Measurements from ENCODE around the gene ZDHHC11.
"Not testable (repeated sequence)": the region's sequence is repeated elsewhere in the genome, so short reads cannot be mapped to it uniquely, and the experiment has no call there.

The ZDHHC11 gene

DNA sequence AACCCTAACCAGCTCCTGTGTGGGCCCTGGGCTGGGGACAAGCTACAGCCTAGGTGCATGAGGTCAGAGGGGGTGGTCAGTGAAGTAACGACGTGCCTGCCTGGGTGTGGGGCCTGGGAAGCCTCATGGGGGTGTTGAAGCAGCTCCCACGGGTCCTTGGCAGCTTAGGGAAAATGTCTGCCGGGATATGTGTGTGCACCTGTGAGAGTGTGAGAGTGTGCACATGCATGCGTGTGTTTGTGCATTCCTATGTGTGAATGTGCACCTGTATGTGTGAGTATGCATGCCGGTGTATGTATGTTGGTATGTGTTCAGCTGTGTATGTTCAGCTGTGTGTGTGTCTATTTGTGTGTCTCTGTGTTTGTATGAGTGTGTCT lies 62.9 kb downstream of the ZDHHC11 start:
- POLR2A ChIA-PET (ENCODE audit: low non-redundant PET); CTCF ChIA-PET; H3K27ac ChIP-seq; DNase-seq (ENCODE audit: low spot score): not testable (repeated sequence)

DNA sequence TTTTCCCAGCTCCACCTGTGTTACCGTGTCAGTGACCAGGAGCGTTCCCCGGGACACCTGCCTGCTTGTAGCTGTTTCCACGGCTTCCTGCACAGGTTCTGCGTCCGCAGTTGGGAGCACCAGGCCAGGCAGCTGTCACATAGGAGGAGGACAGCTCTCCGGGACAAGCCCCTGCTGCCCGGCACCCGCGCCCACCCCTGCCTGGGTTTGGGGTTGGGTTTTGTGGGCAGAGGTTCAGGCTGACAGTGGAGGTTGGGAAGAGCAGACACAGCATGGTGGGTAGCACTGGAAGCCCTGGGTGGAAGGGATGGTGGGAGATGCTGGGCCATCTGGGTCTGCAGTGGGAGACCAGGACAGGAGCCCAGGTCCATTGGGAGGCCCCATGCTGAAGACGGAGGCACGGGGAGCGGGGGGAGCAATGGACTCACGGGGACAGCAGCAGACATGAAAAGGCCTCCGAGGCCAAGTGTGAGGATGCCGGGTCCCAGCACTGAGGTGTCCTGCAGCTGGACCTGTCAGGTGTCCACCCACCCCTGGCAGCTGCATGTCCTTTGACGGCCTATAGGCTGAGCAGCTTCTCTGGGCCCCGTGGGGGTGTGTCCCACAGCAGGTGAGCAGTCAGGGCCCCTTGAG lies 63.4 kb downstream of the ZDHHC11 start:
- DNase-seq (ENCODE audit: low spot score); H3K27ac ChIP-seq; CTCF ChIA-PET; POLR2A ChIA-PET (ENCODE audit: low non-redundant PET): not testable (repeated sequence)

DNA sequence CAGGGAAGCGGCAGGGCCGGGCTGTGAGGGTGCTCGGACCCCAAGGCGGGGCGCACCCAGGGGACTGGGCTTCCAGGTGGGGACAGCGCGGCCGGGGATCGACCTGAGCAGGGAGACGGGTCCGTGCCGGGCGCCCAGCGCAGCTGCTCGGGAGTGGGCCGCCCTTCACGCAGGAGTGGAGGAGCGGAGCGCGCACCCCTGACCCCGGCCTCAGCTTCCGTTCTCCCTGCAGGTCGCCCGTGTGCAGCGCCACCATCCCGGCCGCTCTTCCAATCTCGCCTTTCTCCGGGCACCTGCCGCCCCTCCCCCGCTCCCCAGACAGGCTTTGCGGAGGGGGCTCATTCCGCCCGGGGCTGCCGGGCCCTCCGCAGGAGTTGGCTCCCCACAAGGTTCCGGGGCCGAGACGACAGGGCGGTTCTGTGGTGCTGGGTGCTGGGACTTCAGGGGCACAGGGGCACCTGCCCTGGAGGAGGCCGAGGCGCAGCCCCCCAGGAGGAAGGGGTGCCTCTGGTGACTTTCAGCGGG lies 65.5 kb downstream of the ZDHHC11 start:
- POLR2A ChIA-PET (ENCODE audit: low non-redundant PET); H3K27ac ChIP-seq; CTCF ChIA-PET; DNase-seq (ENCODE audit: low spot score): not testable (repeated sequence)

DNA sequence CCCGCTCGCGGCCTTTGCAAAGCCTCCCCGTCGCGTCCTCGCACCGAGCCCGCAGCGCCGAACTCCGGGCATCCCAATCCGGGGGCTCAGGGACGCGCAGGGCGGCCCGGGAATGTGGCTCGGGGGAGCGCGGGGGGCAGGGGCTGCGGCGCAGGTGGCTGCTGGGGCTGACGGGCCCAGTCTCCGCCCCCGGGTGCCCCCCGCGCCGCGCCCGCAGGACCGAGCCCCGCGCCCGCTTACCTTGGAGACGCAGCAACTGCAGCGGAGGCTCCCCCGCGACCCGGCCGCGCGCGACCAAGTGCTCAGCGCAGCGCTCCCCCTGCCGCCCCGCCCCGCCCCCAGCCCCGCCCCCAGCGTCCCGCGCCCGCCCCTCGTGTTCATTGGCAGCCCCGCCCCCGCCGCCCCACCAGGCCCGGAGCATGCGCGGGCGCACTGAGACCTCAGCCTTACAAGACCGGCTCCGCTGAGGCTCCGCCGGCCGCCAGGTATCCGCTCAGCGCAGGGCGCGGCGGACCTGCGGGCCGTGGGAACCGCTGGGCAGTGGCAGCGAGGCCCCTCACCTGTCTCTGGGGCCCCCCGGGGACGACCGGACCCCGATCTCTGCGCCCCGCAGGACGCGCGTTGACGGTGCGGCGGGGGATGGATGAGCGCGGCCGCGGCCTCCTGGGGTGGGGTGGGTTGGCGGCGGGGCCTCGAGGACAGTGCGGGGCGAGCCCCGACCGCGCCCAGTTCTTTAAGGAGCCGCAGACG lies 66.2 kb downstream of the ZDHHC11 start, which contains the start of gene ZDHHC11B:
TSS of gene ZDHHC11B (minus strand) at position 302 of the 750 bp plus-strand sequence. CDS start 17,810 bp downstream, outside the sequence.
- CTCF ChIA-PET; H3K27ac ChIP-seq; POLR2A ChIA-PET (ENCODE audit: low non-redundant PET): not testable (repeated sequence)
- DNase-seq (ENCODE audit: low spot score): peak; percentile 91

DNA sequence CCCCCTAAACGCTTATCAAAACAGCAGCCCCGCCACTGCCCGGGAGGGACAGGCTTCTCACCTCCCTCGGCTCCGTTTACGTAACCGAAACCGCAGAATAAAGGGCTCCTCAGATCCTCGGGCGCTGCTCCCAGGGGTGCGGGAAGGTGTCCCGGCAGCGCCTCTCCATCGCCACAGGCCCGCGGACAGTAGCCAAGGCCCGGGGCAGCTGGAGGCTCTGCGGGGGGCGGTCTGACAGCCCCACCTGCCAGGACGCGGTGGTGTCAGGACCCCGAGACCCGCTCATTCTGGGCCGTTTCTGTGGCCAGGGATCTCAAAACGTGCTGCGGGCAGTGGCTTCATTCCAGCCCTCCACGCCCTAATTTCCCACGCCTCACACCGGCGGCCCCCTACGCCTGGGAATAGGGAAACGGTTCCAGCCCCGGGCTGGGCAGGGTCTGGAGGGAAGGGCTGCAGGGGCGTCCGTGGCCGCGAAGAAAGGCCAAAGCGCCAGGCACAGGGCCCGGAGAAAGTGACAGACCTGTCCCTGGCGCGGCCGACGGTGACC lies 66.8 kb downstream of the ZDHHC11 start:
- CTCF ChIA-PET; POLR2A ChIA-PET (ENCODE audit: low non-redundant PET); DNase-seq (ENCODE audit: low spot score): not testable (repeated sequence)

DNA sequence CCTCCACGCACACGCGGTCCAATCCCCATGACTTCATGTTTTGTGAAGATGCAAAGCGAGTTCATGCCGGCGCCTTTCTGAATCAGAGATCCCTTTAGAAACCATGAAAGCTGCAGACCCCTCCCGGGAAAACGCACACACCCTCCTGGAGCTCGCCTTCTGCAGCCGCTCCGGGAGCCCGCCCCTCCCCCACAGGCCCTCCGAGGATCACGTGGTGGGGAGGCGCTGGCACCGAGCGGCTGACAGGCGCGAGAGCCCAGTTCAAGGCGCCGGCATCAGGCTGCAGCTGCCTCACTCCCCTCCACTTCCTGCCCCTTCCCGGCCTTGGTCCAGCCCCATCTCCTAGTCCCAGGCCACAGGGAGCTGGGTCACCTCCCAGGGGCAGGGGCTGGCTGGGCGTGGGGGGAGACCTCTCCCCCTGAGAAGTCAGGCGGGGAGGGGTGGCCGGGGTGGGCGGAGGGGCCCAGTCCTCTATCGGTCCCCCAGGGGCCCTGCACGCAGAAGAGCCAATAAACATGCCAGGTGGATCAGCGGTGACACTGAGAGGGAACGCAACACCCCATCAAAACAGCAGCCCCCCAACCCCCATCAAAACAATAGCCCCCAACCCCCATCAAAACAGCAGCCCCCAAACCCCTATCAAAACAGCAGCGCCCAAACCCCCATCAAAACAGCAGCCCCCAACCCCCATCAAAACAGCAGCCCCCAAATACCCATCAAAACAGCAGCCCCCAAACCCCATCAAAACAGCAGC lies 67.6 kb downstream of the ZDHHC11 start:
- H3K27ac ChIP-seq; DNase-seq (ENCODE audit: low spot score); POLR2A ChIA-PET (ENCODE audit: low non-redundant PET): not testable (repeated sequence)

More for the DNA sequence above, 66.8 kb downstream of the ZDHHC11 start:
- not testable (repeated sequence) for H3K27ac ChIP-seq

DNA sequence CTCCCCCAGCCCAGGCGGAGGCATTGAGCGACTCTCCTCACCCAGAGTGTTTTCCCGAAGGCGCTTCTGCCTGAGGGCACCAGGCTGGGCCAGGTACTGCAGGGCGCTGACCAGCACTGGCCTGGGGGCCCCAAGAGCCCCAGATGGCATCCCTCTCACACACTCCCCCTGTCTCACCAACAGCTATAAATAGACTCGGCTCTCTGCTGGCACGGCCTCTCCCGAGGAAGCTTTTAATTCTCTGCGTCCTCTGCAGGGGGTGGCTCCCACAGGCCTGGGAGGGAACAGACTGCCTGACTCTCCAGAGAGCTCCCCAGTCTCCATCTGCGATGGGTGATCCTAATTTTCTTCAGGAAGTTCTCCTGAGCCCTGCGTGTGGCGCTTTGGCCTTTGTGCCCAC lies 68.4 kb downstream of the ZDHHC11 start:
- DNase-seq (ENCODE audit: low spot score); CTCF ChIA-PET; H3K27ac ChIP-seq; POLR2A ChIA-PET (ENCODE audit: low non-redundant PET): not testable (repeated sequence)

More for the DNA sequence above, 67.6 kb downstream of the ZDHHC11 start:
- CTCF ChIA-PET: not testable (repeated sequence)

DNA sequence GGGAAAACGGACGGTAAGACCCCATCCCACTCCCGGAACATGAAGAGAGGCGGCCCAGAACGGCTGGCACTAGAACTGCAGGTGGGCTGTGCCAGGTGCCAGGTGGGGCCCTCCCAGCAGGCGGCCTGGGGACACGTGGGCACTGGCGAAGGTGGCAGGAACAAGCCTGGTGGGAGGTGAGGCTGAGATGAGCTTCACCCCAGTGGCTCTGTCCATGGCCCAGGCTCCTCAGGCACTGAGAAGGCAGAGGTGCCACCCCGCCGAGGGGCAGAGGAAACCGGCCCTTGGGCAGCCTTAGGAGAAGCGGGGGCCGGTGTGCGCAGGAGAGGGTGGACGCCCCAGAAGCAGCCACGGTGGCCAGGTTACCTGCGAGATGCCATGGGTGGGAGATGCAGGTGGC lies 70.2 kb downstream of the ZDHHC11 start:
- H3K27ac ChIP-seq; DNase-seq (ENCODE audit: low spot score); CTCF ChIA-PET; POLR2A ChIA-PET (ENCODE audit: low non-redundant PET): not testable (repeated sequence)

DNA sequence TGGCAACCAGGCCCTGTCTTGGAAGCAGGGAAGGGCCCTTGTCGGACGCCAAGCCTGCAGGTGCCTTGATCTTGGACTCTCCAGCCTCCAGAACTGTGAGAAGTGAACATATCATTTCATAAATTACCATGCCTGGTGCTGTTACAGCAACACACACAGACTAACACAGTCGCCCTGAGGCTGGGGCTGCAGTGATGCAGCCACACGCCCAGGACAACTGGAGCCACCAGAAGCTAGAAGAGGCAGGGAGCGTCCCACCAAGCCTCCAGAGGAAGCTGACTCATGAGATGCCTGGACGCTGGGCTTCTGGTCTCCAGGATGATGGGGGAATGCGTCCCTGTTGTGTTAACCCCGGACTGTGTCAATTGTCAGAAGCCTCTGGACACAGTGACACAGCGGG lies 71.8 kb downstream of the ZDHHC11 start:
- DNase-seq (ENCODE audit: low spot score); CTCF ChIA-PET; POLR2A ChIA-PET (ENCODE audit: low non-redundant PET); H3K27ac ChIP-seq: not testable (repeated sequence)

DNA sequence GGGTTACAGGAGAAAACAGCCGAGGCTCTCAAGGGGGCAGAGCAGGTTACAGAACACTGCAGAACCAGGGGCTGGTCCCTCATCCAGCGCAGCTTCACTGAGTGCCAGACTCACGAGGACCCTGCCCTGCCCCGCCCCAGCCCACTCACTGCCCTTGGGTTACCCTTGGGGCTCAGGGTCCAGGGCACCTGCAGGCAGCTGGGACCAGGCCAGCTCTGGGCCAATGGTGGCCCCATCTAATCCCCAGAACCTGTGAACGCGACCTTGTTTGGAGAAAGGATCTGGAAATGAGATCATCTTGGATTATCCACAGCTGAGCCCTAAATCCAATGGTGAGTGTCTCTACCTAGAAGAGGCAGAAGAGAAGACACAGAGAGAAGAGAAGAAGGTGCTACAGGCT lies 72.4 kb downstream of the ZDHHC11 start:
- H3K27ac ChIP-seq; CTCF ChIA-PET; DNase-seq (ENCODE audit: low spot score); POLR2A ChIA-PET (ENCODE audit: low non-redundant PET): not testable (repeated sequence)

DNA sequence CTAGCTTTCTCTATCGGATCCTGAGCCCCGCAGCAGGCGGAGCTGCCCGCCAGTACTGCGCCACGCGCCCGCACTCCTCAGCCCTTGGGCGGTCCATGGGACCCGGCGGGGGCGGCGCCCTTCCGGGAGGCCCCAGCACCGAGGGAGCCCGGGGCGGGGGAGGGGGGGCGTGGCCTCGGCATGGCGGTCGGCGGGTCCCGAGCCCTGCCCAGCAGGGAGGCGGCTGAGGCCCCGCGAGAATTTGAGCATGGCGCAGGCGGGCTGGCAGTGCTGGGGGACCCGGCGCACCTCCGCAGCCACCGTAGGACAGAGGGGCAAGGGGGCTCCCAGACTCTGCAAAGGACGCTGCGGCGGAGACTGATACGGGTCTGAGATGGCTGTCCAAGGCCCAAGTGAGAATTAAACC lies 73.0 kb downstream of the ZDHHC11 start:
- TF ChIP-seq, protein P1, sequence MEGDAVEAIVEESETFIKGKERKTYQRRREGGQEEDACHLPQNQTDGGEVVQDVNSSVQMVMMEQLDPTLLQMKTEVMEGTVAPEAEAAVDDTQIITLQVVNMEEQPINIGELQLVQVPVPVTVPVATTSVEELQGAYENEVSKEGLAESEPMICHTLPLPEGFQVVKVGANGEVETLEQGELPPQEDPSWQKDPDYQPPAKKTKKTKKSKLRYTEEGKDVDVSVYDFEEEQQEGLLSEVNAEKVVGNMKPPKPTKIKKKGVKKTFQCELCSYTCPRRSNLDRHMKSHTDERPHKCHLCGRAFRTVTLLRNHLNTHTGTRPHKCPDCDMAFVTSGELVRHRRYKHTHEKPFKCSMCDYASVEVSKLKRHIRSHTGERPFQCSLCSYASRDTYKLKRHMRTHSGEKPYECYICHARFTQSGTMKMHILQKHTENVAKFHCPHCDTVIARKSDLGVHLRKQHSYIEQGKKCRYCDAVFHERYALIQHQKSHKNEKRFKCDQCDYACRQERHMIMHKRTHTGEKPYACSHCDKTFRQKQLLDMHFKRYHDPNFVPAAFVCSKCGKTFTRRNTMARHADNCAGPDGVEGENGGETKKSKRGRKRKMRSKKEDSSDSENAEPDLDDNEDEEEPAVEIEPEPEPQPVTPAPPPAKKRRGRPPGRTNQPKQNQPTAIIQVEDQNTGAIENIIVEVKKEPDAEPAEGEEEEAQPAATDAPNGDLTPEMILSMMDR (conservative IDR thresholded peaks at IDR 0.05; ENCODE audit: low read depth): no peak
- POLR2A ChIA-PET (ENCODE audit: low non-redundant PET): no interaction called here
- no peak for DNase-seq (ENCODE audit: low spot score)
- CTCF ChIA-PET: interaction anchor here (0.6 kb wide), 1 partner anchor 772 kb away, joined by 4 read pairs; no protein-coding TSS in a partner anchor
- no peak overlapping the region for H3K27ac ChIP-seq
